Transverse colon (tissue), 4 donors: ENCODE results near the gene TADA1. TPM values are rescaled to one million over a fixed set of nuclear protein-coding genes. Genes with fewer than 3 reads are reported as not detected.
"Not testable (repeated sequence)": the region's sequence is repeated elsewhere in the genome, so short reads cannot be mapped to it uniquely, and the experiment has no call there.

Experiments
- DNase-seq: peaks from one replicate; pipeline ENCODE4 v3.0.0-alpha.2; 2019
- H3K27ac ChIP-seq, 4 donors: fragments of 200-600 bp; sonication (generic); 2 replicates each; pipeline ENCODE4 v1.5.1; 2016 to 2018; ENCODE audit warnings: inconsistent platforms in 4 of 4
- H3K27me3 ChIP-seq: fragments of 200-600 bp; sonication (generic); 2 replicates; pipeline ENCODE4 v1.5.1; 2017; ENCODE audit warnings: inconsistent platforms
- H3K36me3 ChIP-seq, 4 donors: fragments of 200-600 bp; sonication (generic); 2 replicates each; pipeline ENCODE4 v1.5.1; 2017 to 2019; ENCODE audit warnings: inconsistent platforms in 4 of 4
- H3K4me1 ChIP-seq, 4 donors: fragments of 200-600 bp; sonication (generic); 2 replicates each; pipeline ENCODE4 v1.5.1; 2017 to 2020; ENCODE audit warnings: inconsistent platforms in 4 of 4
- H3K4me3 ChIP-seq, 4 donors: fragments of 200-600 bp; sonication (generic); 1 replicate in 1 of 4; 2 replicates in 3 of 4; pipeline versions ENCODE4 v1.5.1 to v1.6.1; 2017 to 2019; ENCODE audit warnings: inconsistent platforms in 4 of 4
- H3K9me3 ChIP-seq, 2 donors: fragments of 200-600 bp; sonication (generic); 2 replicates each; pipeline ENCODE4 v1.5.1; 2017 to 2019; ENCODE audit warnings: inconsistent platforms in 2 of 2
- EP300 ChIP-seq: sonication (generic); formaldehyde crosslinking; IDR thresholded peaks from one replicate; pipeline ENCODE4 v1.6.1; 2017; ENCODE audit warnings: antibody characterized with exemption, low read depth
- POLR2A ChIP-seq: fragments of 450-650 bp; IDR thresholded peaks from one replicate; pipeline ENCODE4 v1.6.1; 2016; ENCODE audit warnings: antibody characterized with exemption, mild to moderate bottlenecking, moderate library complexity
- POLR2AphosphoS5 ChIP-seq, 3 donors: sonication (generic); formaldehyde crosslinking; IDR thresholded peaks; one replicate each; pipeline ENCODE4 v1.6.1; 2016; ENCODE audit warnings: antibody characterized with exemption in 3 of 3
- WGBS, 2 donors: methylation state at CpG; one replicate each; pipeline ENCODE4 v1.1.5; 2018; ENCODE audit warnings: low coverage in 1 of 2; 5-methylcytosine and 5-hydroxymethylcytosine counted together
- in situ Hi-C, 4 donors: fragments of 200-750 bp; cut with MboI; loops; one replicate each; pipeline versions ENCODE4 v1.15.0 to v1.15.1; 2017; ENCODE audit warnings: low sequenced_read_pairs in 3 of 4, low pct_ligation_motif_present in 1 of 4, low pct_unique_long_range_greater_than_20kb in 1 of 4
- intact Hi-C: fragments of 100-400 bp; cut with DNase I; formaldehyde crosslinking; loops from one replicate; pipeline ENCODE4 v1.15.1; 2023; ENCODE audit warnings: low total_unique reads
- total RNA-seq, 4 donors: library from RNA; depleted of rRNA; stranded (reverse); fragments of >200 nt; gene quantifications; one replicate each; pipeline ENCODE4 v1.1.0, GENCODE V29; 2016
- TF ChIP-seq, protein P1 (sequence below), 5 experiments: fragments of 200-600 bp in 3 of 5; fragments of 450-650 bp in 2 of 5; sonication (generic) in 3 of 5; IDR thresholded peaks; 1 replicate in 2 of 5; 2 replicates in 3 of 5; pipeline ENCODE4 v1.5.1; 2016 to 2017; ENCODE audit warnings: antibody characterized with exemption in 5 of 5, inconsistent platforms in 3 of 5, mild to moderate bottlenecking in 2 of 5, moderate library complexity in 1 of 5

TADA1 gene
- total RNA-seq, 4 donors from 2014 or later: 1.5 to 21.7 (median 12.0) TPM

DNA sequence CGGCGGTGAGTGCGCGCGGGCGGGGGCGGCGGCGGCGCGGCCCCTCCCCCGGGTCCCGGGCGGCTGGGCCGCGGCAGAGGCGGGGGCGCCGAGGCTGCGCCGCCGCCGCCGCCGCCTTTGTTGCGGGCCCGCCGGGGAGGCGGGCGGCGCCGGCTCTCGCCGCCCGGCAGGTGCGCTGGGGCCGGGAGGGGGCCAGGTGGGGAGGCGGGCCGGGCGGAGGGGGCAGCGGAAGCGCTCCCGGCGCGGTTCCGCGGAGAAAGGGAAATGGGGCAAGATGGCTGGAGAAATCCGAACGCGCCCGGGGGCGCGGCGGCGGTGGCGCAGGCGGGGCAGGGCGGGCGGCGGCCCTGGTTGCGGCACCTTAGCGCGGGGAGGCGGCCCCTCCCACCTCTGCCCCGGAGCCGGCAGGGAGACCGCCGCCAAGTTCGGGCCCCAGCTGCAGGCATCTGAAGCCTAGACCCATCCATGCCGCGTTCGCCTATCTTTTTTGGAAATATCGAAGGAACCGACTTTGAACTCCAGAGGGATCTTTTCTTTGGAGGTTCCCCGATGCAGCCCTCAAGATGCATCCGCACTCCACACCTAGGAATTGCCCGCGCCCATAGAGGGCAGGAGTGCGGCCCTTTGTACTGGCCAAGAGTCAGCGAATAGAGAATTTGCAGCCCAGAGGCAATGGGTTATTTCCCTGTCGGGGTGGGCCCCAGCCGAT is 36.3 kb downstream of the TADA1 start:
- intact Hi-C loops: no loop called here
- WGBS, 2 donors: 0 to 1% methylated on average over 4 to 44 of the region's 82 CpGs

DNA sequence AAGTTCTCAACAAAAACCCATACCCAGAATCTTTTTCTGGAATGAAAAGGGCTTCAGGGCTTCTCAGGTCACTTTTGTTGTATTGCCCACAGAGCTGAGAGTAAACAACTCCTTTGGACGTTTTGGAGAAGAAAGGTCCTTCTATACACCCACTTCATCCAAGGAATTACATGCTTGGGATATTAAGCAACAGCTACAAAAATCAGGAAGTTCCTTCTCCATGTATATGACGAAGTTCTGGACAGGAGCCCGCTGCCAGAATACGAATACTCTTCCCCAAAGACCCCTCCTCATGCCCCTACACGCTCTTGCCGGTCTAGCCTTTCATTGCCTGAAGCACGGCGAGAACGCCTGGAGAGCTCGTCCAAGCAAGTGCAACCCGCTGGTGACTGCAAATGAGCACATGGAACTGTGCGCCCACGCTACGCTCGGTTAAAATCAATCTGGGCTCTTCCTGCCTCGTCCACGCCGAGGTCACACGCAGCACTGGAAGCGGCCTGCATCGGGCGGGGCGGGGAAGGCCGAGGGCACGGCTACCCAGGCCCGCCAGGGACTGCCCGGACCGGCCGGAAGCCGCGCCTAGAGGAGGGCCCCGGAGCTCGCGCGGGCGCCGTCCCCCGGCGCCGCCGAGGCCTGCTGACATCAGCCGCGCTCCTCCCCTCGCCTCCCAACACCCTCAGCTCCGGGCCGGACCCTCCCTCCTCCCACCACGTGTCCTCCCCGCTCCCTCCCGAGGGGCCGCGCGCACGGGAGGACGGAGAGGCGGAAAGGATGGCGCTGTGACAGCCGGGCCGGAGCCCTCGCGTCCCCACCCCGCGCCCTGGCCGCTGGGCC is 37.1 kb downstream of the TADA1 start, which contains the start of gene POGK:
Gene POGK (plus strand): TSS at position 710 of the 834 bp plus-strand sequence. CDS start 1,482 bp downstream, outside the sequence.
- peak; percentile 75 to 90 (median 90) for TF ChIP-seq POLR2AphosphoS5 (IDR thresholded peaks at IDR 0.05)
- no peak for TF ChIP-seq EP300
- TF ChIP-seq, protein P1, sequence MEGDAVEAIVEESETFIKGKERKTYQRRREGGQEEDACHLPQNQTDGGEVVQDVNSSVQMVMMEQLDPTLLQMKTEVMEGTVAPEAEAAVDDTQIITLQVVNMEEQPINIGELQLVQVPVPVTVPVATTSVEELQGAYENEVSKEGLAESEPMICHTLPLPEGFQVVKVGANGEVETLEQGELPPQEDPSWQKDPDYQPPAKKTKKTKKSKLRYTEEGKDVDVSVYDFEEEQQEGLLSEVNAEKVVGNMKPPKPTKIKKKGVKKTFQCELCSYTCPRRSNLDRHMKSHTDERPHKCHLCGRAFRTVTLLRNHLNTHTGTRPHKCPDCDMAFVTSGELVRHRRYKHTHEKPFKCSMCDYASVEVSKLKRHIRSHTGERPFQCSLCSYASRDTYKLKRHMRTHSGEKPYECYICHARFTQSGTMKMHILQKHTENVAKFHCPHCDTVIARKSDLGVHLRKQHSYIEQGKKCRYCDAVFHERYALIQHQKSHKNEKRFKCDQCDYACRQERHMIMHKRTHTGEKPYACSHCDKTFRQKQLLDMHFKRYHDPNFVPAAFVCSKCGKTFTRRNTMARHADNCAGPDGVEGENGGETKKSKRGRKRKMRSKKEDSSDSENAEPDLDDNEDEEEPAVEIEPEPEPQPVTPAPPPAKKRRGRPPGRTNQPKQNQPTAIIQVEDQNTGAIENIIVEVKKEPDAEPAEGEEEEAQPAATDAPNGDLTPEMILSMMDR (IDR thresholded peaks at IDR 0.05): peak in 1 of 5 experiments; percentile 12
- peak; percentile 66 for TF ChIP-seq POLR2A
- in situ Hi-C loops (no loop called here), intact Hi-C loops (no loop called here)

More for the DNA sequence above, 36.3 kb downstream of the TADA1 start:
- Histone ChIP-seq H3K4me3 (peak overlapping the region; percentile 56 to 68 (median 65)), H3K4me1 (peaks cover 24 to 54% (median 44%) of the 10 kb centered on the region in 4 donors), H3K27me3 (no peaks in the 10 kb centered on the region), H3K36me3 (peaks cover 0 to 19% (median 0%) of the 10 kb centered on the region in 4 donors), H3K27ac (peak overlapping the region; percentile 93 to 97 (median 94)), H3K9me3 (no peaks in the 10 kb centered on the region)
- TF ChIP-seq, protein P1 (IDR thresholded peaks at IDR 0.05): peak in 1 of 5 experiments; percentile 14
- TF ChIP-seq EP300: no peak
- TF ChIP-seq POLR2A: no peak
- TF ChIP-seq POLR2AphosphoS5 (IDR thresholded peaks at IDR 0.05): no peak
- peak; percentile 77 for DNase-seq
- in situ Hi-C loops: no loop called here

DNA sequence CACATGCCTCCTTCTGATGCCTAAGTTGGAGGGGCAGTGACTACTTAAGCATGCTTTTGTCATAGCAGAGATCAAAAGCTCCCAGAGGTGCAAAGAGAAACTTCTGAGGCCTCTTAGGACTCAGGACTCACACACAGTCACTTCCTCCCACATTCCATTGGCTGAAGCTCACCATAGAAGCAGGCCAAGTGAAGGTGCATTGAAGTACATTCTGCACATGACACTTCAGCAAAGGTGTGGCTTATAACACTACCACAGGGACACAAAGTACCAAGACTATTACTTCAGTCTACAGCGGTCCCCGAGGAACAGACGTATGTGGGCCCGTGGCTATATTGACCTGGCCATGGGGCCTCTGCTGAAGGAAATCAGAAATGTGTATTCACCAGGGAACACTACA is 39.3 kb downstream of the TADA1 start:
- in situ Hi-C loops: no loop called here
- H3K27me3 ChIP-seq: peaks cover 5% of the 10 kb centered on the region
- TF ChIP-seq EP300 (no peak), POLR2AphosphoS5 (IDR thresholded peaks at IDR 0.05) (no peak), POLR2A (no peak)
- TF ChIP-seq, protein P1 (IDR thresholded peaks at IDR 0.05): no peak
- H3K36me3 ChIP-seq: peaks cover 0 to 1% (median 0%) of the 10 kb centered on the region in 4 donors
- DNase-seq: no peak
- 99% methylated on average over 4 of the region's 4 CpGs; no CpG with 5 or more reads in 1 of the 2 donors for WGBS, 2 donors
- H3K27ac ChIP-seq: no peak overlapping the region
- no peak overlapping the region for H3K4me3 ChIP-seq
- no peaks in the 10 kb centered on the region for H3K9me3 ChIP-seq
- H3K4me1 ChIP-seq: peaks cover 20 to 28% (median 24%) of the 10 kb centered on the region in 4 donors
- intact Hi-C loops: no loop called here

More for the DNA sequence above, 37.1 kb downstream of the TADA1 start, which contains the start of gene POGK:
- Histone ChIP-seq H3K4me1 (peaks cover 22 to 46% (median 42%) of the 10 kb centered on the region in 4 donors), H3K9me3 (no peaks in the 10 kb centered on the region), H3K36me3 (peaks cover 0 to 19% (median 0%) of the 10 kb centered on the region in 4 donors), H3K4me3 (peak within 1 kb of the TSS; percentile 56 to 68 (median 65)), H3K27me3 (peaks cover 2% of the 10 kb centered on the region), H3K27ac (peak within 1 kb of the TSS; percentile 93 to 97 (median 94))
- peak; percentile 94 for DNase-seq
- 0 to 2% methylated on average over 1 to 30 of the region's 63 CpGs for WGBS, 2 donors

DNA sequence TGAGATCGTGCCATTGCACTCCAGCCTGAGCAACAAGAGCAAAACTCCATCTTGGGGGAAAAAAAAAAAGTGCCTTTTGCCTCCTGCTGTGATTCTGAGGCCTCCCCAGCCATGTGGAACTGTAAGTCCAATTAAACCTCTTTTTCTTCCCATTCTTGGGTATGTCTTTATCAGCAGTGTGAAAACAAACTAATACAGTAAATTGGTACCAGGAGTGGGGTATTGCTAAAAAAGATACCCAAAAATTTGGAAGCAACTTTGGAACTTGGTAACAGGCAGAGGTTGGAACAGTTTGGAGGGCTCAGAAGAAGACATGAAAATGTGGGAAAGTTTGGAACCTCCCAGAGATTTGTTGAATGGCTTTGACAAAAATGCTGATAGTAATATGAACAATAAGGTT is 46.3 kb downstream of the TADA1 start:
- intact Hi-C loops, H3K27ac ChIP-seq, in situ Hi-C loops, H3K27me3 ChIP-seq, H3K4me3 ChIP-seq, DNase-seq, H3K36me3 ChIP-seq, H3K4me1 ChIP-seq: not testable (repeated sequence)
- H3K9me3 ChIP-seq: peaks cover 0 to 10% of the 10 kb centered on the region in 2 donors
- 78 to 89% methylated on average over 1 of the region's 1 CpG for WGBS, 2 donors
